SK-N-SH treated with all-trans-retinoic acid at 6 μM for 48 hours (cell line): ENCODE measurements around the gene DCAF15.
A peak's percentile ranks its signal among the peaks of the same experiment; 100 is the strongest.

ENCODE experiments used
- ATAC-seq: fragments of 200-7000 bp; cut with Tn5 transposase; 3 replicates; pipeline ENCODE4 v1.9.1; 2020; ENCODE audit warnings: mild to moderate bottlenecking, moderate library complexity
- ARNTL ChIP-seq: fragments of 450-650 bp; formaldehyde crosslinking; IDR thresholded peaks from 2 replicates; pipeline ENCODE4 v1.5.0; 2020; ENCODE audit warnings: low read depth, mild to moderate bottlenecking, moderate library complexity, borderline replicate concordance
- BACH2 ChIP-seq: fragments of 250-450 bp; sonication (Bioruptor Pico); IDR thresholded peaks from 2 replicates; pipeline ENCODE4 v1.9.0; 2021; ENCODE audit warnings: mild to moderate bottlenecking, borderline replicate concordance
- CSDC2 ChIP-seq: fragments of 250-450 bp; sonication (Bioruptor Pico); IDR thresholded peaks from 2 replicates; pipeline ENCODE4 v1.5.0; 2020; ENCODE audit warnings: mild to moderate bottlenecking, moderate library complexity
- GLIS3 ChIP-seq: fragments of 250-450 bp; sonication (Bioruptor Pico); IDR thresholded peaks from 2 replicates; pipeline ENCODE4 v1.5.0; 2020; ENCODE audit warnings: mild to moderate bottlenecking, moderate library complexity
- ISL1 ChIP-seq: fragments of 250-450 bp; sonication (Bioruptor Pico); IDR thresholded peaks from 2 replicates; pipeline ENCODE4 v2.1.2; 2022; ENCODE audit warnings: mild to moderate bottlenecking, moderate library complexity
- OSR1 ChIP-seq: fragments of 250-450 bp; sonication (Bioruptor Pico); IDR thresholded peaks from 2 replicates; pipeline ENCODE4 v1.8.0; 2022; ENCODE audit warnings: moderate library complexity, mild to moderate bottlenecking, inconsistent platforms
- POU6F1 ChIP-seq: fragments of 250-450 bp; sonication (Bioruptor Pico); IDR thresholded peaks from 2 replicates; pipeline ENCODE4 v1.8.0; 2021; ENCODE audit warnings: low read depth, mild to moderate bottlenecking, moderate library complexity, borderline replicate concordance
- RARB ChIP-seq: fragments of 250-450 bp; sonication (Bioruptor Pico); IDR thresholded peaks from 2 replicates; pipeline ENCODE4 v1.8.0; 2021; ENCODE audit warnings: mild to moderate bottlenecking, moderate library complexity
- SNAI2 ChIP-seq: fragments of 250-450 bp; sonication (Bioruptor Pico); IDR thresholded peaks from 2 replicates; pipeline ENCODE4 v1.5.0; 2020; ENCODE audit warnings: mild to moderate bottlenecking, moderate library complexity
- TCF4 ChIP-seq: fragments of 250-450 bp; sonication (Bioruptor Pico); IDR thresholded peaks from 2 replicates; pipeline ENCODE4 v1.8.0; 2021; ENCODE audit warnings: mild to moderate bottlenecking, moderate library complexity, borderline replicate concordance
- TOX ChIP-seq: fragments of 250-450 bp; sonication (Bioruptor Pico); IDR thresholded peaks from 2 replicates; pipeline ENCODE4 v1.8.0; 2021; ENCODE audit warnings: mild to moderate bottlenecking, moderate library complexity, borderline replicate concordance
- ZC3H10 ChIP-seq: fragments of 250-450 bp; sonication (Bioruptor Pico); IDR thresholded peaks from 2 replicates; pipeline ENCODE4 v1.5.1; 2021; ENCODE audit warnings: mild to moderate bottlenecking, moderate library complexity
- ZFP30 ChIP-seq: fragments of 450-650 bp; formaldehyde crosslinking; IDR thresholded peaks from 2 replicates; pipeline ENCODE4 v1.5.0; 2022; ENCODE audit warnings: mild to moderate bottlenecking, moderate library complexity
- ZNF565 ChIP-seq: fragments of 450-650 bp; formaldehyde crosslinking; conservative IDR thresholded peaks from 2 replicates; pipeline ENCODE4 v1.5.0; 2020; ENCODE audit warnings: low read depth, mild to moderate bottlenecking, moderate library complexity
- ZNF70 ChIP-seq: fragments of 450-650 bp; formaldehyde crosslinking; IDR thresholded peaks from 2 replicates; pipeline ENCODE4 v1.5.0; 2020; ENCODE audit warnings: mild to moderate bottlenecking, moderate library complexity
- ZNF8 ChIP-seq: fragments of 450-650 bp; formaldehyde crosslinking; IDR thresholded peaks from 2 replicates; pipeline ENCODE4 v1.5.0; 2020; ENCODE audit warnings: mild to moderate bottlenecking, moderate library complexity
- TF ChIP-seq, protein P1 (sequence below): fragments of 250-450 bp; sonication (Bioruptor Pico); IDR thresholded peaks from 2 replicates; pipeline ENCODE4 v1.8.0; 2020; ENCODE audit warnings: mild to moderate bottlenecking, moderate library complexity, borderline replicate concordance
- TF ChIP-seq, protein P2 (sequence below): fragments of 250-450 bp; sonication (Bioruptor Pico); IDR thresholded peaks from 2 replicates; pipeline ENCODE4 v1.5.1; 2021; ENCODE audit warnings: mild to moderate bottlenecking, moderate library complexity
- TF ChIP-seq, protein P3 (sequence below): fragments of 250-450 bp; sonication (Bioruptor Pico); IDR thresholded peaks from 2 replicates; pipeline ENCODE4 v1.5.1; 2020; ENCODE audit warnings: low read depth, mild to moderate bottlenecking, moderate library complexity
- TF ChIP-seq, protein P4 (sequence below): fragments of 250-450 bp; sonication (Bioruptor Pico); IDR thresholded peaks from 2 replicates; pipeline ENCODE4 v1.5.0; 2020; ENCODE audit warnings: mild to moderate bottlenecking, moderate library complexity

The DCAF15 gene

DNA sequence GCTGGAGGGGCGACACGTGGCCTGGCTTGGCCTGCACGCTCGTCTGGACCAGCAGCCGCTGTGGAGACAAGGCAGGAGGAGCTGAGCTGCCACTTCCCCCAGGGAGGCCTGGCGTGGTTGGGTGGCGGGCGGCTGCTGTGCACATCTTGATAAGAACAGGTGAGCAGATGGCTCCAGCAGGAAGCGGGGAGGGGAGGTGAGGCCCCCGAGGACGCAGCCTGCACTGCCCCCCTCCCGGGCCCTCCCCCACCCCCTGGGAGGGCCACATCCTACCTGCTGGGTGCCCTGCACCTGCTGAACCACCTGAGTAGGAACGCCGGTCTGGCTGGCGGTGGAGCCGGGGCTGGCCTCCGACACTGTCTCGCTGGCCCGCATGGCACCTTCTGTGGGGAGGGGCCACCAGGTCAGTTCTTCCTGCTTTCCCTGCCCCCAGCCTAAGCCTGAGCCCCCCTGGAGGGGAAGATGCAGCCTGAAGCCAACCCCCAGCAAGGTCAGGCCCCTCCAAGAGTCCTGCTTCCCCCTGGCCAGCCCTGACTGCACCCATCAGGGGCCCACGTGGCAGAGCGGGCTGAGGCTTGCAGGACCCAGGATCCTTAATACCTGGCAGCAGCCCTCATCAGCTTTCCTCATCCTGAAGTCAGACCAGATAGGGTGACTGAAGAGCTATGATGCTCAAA, 31.0 kb downstream of the DCAF15 start:
- TF ChIP-seq SNAI2 (CRISPR knock-in tag) (no peak), TCF4 (CRISPR knock-in tag) (no peak), ZNF8 (CRISPR knock-in tag) (no peak), ARNTL (CRISPR knock-in tag) (no peak), POU6F1 (CRISPR knock-in tag) (no peak), CSDC2 (CRISPR knock-in tag) (no peak)
- TF ChIP-seq, protein P1, sequence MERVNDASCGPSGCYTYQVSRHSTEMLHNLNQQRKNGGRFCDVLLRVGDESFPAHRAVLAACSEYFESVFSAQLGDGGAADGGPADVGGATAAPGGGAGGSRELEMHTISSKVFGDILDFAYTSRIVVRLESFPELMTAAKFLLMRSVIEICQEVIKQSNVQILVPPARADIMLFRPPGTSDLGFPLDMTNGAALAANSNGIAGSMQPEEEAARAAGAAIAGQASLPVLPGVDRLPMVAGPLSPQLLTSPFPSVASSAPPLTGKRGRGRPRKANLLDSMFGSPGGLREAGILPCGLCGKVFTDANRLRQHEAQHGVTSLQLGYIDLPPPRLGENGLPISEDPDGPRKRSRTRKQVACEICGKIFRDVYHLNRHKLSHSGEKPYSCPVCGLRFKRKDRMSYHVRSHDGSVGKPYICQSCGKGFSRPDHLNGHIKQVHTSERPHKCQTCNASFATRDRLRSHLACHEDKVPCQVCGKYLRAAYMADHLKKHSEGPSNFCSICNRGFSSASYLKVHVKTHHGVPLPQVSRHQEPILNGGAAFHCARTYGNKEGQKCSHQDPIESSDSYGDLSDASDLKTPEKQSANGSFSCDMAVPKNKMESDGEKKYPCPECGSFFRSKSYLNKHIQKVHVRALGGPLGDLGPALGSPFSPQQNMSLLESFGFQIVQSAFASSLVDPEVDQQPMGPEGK (CRISPR knock-in tag): no peak
- no peak for ATAC-seq

- no peak for TF ChIP-seq BACH2 (CRISPR knock-in tag)
- TF ChIP-seq GLIS3: no peak
- no peak for TF ChIP-seq ZNF565
- TF ChIP-seq ISL1 (CRISPR knock-in tag): no peak
- TF ChIP-seq ZNF70 (CRISPR knock-in tag): no peak
- TF ChIP-seq, all 23 proteins: peak for 0
- no peak for ATAC-seq
These were observed 31.9 kb downstream of the DCAF15 start for GRCh38 chr19:13984186-13984585.

DNA sequence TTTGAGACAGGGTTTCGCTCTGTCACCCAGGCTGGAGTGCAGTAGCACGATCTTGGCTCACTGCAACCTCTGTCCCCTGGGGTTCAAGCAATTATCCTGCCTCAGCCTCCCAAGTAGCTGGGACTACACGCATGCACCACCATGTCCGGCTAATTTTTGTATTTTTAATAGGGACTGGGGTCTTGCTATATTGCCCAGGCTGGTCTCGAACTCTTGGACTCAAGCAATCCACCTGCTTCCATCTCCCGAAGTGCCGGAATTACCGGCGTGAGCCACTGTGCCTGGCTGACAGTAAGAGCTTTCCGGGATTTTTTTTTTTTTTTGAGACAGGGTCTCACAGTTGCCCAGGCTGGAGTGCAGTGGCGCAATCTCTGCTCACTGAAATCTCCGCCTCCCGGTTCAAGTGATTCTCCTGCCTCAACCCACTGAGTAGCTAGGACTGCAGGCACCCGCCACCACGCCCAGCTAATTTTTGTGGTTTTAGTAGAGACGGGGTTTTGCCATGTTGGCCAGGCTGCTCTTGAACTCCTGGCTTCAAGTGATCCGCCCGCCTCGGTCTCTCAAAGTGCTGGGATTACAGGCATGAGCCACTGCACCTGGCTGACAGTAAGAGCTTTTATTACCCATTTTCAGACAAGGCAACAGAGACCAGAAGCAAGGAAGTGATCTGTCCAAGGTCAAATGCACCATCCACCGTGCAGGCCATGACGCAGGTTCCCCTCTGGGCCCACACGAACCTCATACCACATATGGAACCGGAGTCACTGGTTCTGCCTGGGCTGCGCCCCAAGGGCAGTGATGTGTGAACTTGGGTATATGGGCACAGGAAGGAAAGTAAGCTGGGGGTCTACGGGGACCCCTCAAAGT, 32.8 kb downstream of the DCAF15 start:
- no peak for ATAC-seq
- TF ChIP-seq GLIS3: no peak
- TF ChIP-seq BACH2 (CRISPR knock-in tag): no peak
- TF ChIP-seq TOX (CRISPR knock-in tag): no peak
- no peak for TF ChIP-seq CSDC2 (CRISPR knock-in tag)
- no peak for TF ChIP-seq ISL1 (CRISPR knock-in tag)
- TF ChIP-seq, protein P2, sequence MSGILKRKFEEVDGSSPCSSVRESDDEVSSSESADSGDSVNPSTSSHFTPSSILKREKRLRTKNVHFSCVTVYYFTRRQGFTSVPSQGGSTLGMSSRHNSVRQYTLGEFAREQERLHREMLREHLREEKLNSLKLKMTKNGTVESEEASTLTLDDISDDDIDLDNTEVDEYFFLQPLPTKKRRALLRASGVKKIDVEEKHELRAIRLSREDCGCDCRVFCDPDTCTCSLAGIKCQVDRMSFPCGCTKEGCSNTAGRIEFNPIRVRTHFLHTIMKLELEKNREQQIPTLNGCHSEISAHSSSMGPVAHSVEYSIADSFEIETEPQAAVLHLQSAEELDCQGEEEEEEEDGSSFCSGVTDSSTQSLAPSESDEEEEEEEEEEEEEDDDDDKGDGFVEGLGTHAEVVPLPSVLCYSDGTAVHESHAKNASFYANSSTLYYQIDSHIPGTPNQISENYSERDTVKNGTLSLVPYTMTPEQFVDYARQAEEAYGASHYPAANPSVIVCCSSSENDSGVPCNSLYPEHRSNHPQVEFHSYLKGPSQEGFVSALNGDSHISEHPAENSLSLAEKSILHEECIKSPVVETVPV (CRISPR knock-in tag): no peak
- no peak for TF ChIP-seq ZNF8 (CRISPR knock-in tag)

DNA sequence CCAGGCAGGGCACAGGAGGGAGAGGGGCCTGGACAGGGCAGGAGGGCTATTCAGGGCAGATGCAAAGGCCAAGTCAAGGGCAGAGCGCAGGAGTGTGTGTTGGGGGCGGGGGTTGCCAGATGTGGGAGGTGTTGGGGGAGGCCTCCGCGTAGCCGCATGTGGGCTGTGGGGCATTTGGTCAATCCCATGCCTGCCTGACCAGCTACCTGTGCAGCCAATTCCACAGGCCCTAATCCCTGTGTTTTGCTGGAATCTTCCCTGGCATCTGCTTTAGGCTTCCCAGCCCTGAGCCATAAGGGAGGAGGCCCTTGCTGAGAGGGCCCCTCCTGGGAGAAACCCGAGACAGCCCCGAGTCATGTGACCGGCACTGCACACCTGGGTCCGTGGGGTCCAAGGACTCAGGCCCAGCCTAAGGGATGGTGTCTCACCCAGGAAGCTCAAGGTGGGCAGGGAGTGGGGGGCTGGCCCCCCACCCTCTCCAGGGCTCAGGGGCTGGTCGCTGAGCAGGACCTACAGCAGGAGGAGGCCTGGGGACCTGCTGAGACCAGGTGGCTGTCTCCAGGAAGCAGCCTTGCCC, 33.5 kb downstream of the DCAF15 start:
- ATAC-seq: peak; percentile 27
- TF ChIP-seq ZNF70 (CRISPR knock-in tag) (no peak), RARB (CRISPR knock-in tag) (no peak), ZFP30 (CRISPR knock-in tag) (no peak), GLIS3 (no peak), BACH2 (CRISPR knock-in tag) (no peak), OSR1 (CRISPR knock-in tag) (no peak), ZNF8 (CRISPR knock-in tag) (no peak), CSDC2 (CRISPR knock-in tag) (no peak), TCF4 (CRISPR knock-in tag) (no peak), ARNTL (CRISPR knock-in tag) (no peak), SNAI2 (CRISPR knock-in tag) (no peak), ZNF565 (no peak), ZC3H10 (no peak)
- TF ChIP-seq, protein P2 (CRISPR knock-in tag): no peak
- TF ChIP-seq, protein P3, sequence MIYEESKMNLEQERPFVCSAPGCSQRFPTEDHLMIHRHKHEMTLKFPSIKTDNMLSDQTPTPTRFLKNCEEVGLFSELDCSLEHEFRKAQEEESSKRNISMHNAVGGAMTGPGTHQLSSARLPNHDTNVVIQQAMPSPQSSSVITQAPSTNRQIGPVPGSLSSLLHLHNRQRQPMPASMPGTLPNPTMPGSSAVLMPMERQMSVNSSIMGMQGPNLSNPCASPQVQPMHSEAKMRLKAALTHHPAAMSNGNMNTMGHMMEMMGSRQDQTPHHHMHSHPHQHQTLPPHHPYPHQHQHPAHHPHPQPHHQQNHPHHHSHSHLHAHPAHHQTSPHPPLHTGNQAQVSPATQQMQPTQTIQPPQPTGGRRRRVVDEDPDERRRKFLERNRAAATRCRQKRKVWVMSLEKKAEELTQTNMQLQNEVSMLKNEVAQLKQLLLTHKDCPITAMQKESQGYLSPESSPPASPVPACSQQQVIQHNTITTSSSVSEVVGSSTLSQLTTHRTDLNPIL (CRISPR knock-in tag): no peak
- TF ChIP-seq, protein P4, sequence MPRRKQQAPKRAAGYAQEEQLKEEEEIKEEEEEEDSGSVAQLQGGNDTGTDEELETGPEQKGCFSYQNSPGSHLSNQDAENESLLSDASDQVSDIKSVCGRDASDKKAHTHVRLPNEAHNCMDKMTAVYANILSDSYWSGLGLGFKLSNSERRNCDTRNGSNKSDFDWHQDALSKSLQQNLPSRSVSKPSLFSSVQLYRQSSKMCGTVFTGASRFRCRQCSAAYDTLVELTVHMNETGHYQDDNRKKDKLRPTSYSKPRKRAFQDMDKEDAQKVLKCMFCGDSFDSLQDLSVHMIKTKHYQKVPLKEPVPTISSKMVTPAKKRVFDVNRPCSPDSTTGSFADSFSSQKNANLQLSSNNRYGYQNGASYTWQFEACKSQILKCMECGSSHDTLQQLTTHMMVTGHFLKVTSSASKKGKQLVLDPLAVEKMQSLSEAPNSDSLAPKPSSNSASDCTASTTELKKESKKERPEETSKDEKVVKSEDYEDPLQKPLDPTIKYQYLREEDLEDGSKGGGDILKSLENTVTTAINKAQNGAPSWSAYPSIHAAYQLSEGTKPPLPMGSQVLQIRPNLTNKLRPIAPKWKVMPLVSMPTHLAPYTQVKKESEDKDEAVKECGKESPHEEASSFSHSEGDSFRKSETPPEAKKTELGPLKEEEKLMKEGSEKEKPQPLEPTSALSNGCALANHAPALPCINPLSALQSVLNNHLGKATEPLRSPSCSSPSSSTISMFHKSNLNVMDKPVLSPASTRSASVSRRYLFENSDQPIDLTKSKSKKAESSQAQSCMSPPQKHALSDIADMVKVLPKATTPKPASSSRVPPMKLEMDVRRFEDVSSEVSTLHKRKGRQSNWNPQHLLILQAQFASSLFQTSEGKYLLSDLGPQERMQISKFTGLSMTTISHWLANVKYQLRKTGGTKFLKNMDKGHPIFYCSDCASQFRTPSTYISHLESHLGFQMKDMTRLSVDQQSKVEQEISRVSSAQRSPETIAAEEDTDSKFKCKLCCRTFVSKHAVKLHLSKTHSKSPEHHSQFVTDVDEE (CRISPR knock-in tag): no peak
